Coronary artery (tissue), 2 donors: Measurements from ENCODE around the gene PPARA.
A peak's percentile ranks its signal among the peaks of the same experiment; 100 is the strongest.
"Not testable (repeated sequence)": the region's sequence is repeated elsewhere in the genome, so short reads cannot be mapped to it uniquely, and the experiment has no call there.

Source experiments
- DNase-seq: peaks from one replicate; pipeline ENCODE4 v3.0.0-alpha.2; 2017; ENCODE audit warnings: low spot score
- H3K27ac ChIP-seq, 2 donors: fragments of 200-600 bp; sonication (generic); one replicate each; pipeline ENCODE4 v1.5.1; 2016 to 2019
- H3K4me3 ChIP-seq: fragments of 200-600 bp; sonication (generic); 2 replicates; pipeline ENCODE4 v1.5.1; 2016; ENCODE audit warnings: mild to moderate bottlenecking, moderate library complexity
- TF ChIP-seq, protein P1 (sequence below): fragments of 200-600 bp; sonication (generic); IDR thresholded peaks from one replicate; pipeline ENCODE4 v1.5.1; 2019; ENCODE audit warnings: antibody characterized with exemption

The PPARA gene

DNA sequence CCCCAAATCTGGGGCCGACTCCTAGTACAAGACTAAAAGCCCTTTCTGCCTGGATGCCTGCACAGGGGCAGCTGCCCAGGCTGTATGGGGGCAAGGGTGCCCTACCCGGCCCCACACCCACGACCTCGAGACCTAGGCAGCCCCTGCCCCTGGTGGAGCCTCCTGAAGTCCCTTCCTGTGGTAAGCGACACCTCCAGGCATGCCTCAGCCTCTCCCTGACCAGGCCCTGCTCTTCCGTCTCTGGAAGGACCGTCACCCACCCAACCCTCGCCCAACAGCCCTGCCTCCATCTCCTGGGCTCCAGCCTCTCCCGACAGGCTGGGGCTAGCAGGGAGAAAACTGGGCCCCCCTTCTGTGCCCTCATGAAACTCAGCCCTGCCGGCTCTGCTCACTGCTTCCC is 22.8 kb upstream of the PPARA start:
- TF ChIP-seq, protein P1, sequence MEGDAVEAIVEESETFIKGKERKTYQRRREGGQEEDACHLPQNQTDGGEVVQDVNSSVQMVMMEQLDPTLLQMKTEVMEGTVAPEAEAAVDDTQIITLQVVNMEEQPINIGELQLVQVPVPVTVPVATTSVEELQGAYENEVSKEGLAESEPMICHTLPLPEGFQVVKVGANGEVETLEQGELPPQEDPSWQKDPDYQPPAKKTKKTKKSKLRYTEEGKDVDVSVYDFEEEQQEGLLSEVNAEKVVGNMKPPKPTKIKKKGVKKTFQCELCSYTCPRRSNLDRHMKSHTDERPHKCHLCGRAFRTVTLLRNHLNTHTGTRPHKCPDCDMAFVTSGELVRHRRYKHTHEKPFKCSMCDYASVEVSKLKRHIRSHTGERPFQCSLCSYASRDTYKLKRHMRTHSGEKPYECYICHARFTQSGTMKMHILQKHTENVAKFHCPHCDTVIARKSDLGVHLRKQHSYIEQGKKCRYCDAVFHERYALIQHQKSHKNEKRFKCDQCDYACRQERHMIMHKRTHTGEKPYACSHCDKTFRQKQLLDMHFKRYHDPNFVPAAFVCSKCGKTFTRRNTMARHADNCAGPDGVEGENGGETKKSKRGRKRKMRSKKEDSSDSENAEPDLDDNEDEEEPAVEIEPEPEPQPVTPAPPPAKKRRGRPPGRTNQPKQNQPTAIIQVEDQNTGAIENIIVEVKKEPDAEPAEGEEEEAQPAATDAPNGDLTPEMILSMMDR = no peak
- no peak for DNase-seq
- no peak overlapping the region for H3K4me3 ChIP-seq
- H3K27ac ChIP-seq = no peak overlapping the region

DNA sequence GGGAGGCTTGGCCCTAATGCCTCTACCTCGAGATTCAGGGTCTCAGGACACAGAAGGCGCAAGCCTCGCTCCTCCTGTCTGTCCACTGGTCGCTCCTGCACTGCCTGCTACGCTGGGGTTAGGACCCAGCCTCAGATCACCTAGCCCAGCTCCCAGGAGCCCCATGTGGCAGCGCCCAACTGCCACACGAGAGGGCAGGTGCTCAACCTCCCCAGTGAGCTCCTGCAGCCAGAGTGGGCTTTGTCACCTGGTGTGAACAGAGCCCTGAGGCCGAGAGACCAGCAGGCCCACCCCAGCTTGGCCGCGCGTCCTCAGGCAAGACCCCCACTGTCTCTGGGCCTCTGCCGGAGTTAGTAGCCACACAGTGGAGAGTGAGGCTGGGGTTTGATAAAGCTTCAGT is 21.7 kb upstream of the PPARA start:
- DNase-seq = no peak
- Histone ChIP-seq H3K4me3 (no peak overlapping the region), H3K27ac (no peak overlapping the region)
- TF ChIP-seq, protein P1 = no peak

DNA sequence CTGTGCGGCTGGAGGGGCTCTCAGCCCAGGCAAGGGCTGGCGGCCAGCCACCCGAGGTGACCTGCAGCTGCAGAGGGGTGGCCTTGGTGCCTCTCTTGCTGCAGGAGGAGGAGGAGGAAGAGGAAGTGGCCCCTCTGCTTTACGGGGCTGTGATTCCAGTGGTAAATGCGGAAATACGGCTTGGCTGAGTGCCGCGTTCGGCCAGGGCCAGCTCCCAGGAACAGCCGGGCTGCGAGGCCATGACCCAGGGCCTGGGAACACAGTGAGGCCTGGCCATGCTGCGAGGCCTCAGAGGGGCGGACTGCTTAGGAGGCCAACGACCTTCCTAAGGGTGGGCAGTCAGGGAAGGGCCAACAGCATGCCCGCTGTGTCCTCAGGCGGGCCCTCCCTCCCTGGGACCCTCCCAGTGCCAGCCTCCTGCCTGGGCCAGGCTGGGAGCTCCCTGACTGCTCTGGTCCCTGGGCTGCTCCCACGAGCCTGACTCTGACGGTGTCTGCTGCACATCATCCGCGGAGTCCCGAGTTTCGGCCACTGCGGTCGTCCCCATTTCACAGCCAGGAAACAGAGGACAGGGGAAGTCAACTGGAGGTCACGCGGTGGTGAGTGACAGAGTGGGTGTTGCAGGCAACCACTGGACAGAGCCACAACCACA is 20.8 kb upstream of the PPARA start:
- peak overlapping the region; percentile 22 to 69 for H3K27ac ChIP-seq
- no peak for DNase-seq
- TF ChIP-seq, protein P1 = no peak
- no peak overlapping the region for H3K4me3 ChIP-seq

DNA sequence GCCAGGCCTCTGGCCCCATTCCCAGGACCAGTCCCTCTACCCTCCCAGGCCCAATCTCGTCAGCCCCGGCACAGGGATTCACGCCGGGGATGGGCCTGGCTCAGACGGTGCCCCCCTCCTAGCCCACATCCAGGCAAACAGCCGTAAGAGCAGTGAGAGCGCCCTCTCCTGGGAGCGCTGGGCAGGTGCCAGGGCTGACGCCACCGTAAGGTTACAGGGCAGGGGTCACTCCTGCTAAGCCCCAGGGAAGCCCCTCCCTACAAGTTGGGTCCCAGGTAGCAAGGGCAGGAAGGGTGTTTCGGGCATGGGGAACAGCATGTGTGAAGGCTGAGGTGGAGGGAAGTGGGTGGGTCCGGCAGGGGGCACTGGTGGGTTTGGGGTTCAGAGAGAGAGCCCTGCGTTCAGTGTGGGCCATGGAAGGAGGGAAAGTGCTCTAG is 19.2 kb upstream of the PPARA start:
- H3K4me3 ChIP-seq = no peak overlapping the region
- H3K27ac ChIP-seq = no peak overlapping the region
- no peak for DNase-seq
- TF ChIP-seq, protein P1 = no peak

DNA sequence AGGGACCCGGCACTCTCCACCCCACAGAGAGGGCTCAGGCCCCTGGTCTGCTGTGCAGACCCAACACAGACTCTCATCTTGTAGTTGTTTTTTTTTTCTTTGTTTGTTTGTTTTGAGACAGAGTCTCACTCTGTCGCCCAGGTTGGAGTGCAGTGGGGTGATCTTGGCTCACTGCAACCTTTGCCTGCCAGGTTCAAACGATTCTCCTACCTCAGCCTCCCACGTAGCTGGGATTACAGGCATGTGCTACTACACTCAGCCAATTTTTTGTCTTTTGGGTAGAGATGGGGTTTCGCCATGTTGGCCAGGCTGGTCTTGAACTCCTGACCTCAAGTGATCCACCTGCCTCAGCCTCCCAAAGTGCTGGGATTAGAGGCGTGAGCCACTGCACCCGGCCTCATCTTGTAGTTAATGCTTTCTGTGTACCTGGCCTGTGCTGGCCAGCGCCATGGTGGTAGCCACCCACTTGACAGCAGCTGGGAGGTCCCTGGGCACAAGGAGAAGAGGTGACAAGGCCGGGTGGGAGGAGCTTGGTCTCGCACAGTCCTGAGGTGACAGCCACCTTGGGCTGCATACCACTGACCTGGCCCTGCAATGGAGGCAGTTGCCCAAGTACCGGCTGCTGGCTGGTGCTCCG is 18.0 kb upstream of the PPARA start:
- not testable (repeated sequence) for DNase-seq, H3K4me3 ChIP-seq, H3K27ac ChIP-seq

DNA sequence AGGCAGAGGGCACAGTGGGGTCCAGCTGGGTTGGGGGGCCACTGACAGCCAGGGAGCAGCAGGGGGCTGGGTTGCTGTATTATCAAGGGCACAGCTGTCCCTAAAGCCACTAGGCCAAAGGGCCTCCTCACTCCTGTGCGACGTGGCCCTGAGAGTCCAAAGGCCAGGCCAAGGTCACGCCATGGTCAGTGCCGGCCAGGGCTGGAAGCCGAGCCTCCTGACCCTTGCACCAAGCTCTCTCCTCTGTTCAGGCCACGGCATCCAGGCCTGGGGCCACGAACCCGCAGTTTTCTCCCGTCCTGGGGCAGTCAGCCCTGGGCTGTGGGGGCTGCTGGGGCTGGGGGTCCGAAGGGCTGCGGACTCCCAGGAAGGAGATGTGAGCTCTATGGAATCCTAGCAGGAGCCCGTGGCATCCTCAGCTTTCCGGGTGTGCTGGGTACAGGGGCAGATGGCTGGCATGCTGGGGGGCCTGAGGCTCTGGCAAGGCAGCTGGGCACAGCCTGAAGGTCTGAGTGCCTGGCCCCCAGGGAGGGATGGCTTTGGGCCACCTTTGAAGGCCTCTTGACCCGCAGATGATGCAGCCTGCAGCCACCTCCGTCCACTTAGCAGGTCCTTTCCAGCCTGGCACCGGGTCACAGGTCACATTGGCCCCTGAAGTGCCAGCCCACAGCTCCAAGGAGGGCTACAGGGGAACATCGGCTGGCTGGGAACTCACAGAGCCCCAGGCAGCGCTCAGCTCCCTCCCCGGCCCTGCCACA is 17.3 kb upstream of the PPARA start:
- TF ChIP-seq, protein P1 = no peak
- DNase-seq = no peak
- no peak overlapping the region for H3K4me3 ChIP-seq
- no peak overlapping the region for H3K27ac ChIP-seq

DNA sequence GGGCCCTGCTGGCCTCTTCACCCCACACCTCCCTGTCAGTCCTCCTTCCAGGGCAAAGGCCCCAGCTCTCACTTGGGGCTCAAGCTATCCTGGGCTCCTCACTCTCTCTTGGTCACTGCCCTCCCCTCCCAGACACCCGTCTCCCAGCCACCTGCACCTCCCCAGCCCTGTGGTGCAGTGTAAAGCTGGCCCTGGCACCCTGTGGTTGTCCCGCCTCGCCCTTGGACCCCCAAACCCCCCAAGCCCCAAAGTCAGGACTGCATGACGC is 16.8 kb upstream of the PPARA start:
- TF ChIP-seq, protein P1 = no peak
- no peak for DNase-seq
- no peak overlapping the region for H3K4me3 ChIP-seq
- no peak overlapping the region for H3K27ac ChIP-seq
